CD4-positive, alpha-beta T cell treated with Interleukin-4 for 1 hour (primary cell): Measurements from ENCODE around the gene DIS3L.
"Not testable (repeated sequence)": the region's sequence is repeated elsewhere in the genome, so short reads cannot be mapped to it uniquely, and the experiment has no call there.

ENCODE experiments used
- DNase-seq, 2 donors: peaks; one replicate each; pipeline ENCODE4 v3.0.0-alpha.2; 2020 to 2022

DIS3L gene

DNA sequence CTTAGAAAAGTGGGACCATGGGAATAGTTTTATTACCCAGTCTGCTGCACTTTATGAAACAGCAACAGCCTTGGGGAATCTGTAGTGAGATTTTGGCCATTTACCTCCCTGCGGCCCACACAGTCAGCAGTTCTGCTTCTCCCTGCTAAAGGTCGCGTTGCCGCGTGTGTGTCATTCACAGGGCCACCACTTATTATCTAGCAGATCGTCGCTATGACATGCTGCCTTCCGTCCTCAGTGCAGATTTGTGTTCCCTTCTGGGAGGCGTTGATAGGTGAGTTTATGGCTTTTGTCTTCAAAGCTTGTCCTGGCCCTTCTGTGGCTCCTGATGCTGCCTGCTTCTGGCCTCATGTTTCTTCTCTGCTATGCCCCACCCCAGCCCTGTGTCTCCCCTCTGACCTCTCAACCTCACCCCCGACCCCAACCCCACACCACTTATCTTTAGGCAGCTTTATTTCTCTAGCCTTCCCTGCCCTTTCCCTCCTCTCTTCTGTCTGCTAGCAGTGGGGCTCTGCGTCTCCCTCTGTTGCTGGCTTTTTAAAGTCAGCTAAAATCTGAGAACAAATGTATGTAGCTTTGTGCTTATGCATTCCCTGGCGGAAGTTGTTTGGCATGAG is 30.1 kb downstream of the DIS3L start:
- no peak for DNase-seq

DNA sequence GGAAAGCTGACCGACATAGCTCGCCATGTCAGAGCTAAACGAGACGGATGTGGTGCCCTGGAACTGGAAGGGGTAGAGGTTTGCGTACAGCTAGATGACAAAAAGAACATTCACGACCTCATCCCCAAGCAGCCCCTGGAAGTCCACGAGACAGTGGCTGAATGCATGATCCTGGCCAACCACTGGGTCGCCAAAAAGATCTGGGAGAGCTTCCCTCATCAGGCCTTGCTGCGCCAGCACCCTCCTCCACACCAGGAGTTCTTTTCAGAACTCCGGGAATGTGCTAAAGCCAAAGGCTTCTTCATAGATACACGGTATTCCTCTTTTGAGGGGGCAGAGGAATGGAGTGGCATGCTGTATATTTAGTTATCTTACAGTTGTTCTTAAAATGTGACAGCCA is 32.7 kb downstream of the DIS3L start:
- DNase-seq, result no peak

DNA sequence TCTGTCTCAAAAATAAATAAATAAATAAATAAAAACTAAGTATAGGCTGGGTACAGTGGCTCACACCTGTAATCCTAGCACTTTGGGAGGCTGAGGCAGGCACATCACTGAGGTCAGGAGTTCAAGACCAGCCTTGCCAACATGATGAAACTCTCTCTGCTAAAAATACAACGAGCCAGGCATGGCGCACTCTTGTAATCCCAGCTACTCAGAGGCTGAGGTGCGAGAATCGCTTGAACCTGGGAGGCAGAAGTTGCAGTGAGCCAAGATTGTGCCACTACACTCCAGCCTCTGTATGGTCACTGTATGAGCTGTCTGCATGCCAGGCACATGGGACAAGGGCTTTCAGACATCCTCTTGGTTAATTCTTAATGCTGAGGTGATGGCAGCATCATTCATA is 34.4 kb downstream of the DIS3L start:
- DNase-seq, result no peak

DNA sequence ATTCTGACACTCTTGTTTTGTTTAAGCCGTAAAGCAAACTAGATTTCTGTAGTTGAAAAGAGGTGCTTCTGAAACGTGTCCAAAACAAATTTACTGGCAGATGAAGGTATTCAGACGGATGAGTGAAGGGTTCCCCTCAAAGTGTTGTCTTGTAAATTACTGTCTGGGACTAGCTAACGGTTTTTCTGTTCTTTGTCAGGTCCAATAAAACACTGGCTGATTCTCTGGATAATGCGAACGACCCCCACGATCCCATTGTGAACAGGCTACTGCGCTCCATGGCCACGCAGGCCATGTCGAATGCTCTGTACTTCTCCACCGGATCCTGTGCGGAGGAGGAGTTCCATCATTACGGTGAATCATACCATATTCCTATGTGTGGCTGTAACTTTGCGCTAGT is 35.4 kb downstream of the DIS3L start:
- DNase-seq, result no peak

DNA sequence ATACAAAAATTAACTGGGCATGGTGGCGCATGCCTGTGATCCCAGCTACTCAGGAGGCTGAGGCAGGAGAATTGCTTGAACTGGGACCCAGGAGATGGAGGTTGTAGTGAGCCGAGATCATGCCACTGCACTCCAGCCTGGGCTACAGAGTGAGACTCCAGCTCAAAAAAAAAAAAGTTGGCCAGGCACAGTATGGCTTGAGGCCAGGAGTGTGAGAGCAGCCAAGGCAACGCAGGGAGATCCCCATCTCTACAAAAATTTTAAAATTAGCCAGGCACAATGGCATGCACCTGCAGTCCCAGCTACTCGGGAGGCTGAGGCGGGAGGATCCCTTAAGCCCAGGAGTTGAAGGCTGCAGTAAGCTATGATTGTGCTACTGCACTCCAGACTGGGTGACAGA is 55.2 kb downstream of the DIS3L start:
- DNase-seq, result not testable (repeated sequence)

DNA sequence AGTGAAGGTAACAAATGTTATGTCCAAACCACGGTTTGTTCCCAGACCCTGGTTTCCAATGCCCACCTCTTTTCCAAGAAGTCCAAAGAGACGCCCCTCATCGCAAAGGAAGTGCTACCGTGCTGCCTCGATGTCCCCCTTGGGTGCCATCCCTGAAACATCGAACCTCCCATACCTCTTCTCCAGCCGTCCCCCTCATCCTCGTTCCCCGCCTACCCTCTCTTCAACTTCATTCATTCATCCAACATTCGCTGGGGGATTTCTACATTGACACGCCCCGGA is 62.6 kb downstream of the DIS3L start:
- DNase-seq, result no peak

DNA sequence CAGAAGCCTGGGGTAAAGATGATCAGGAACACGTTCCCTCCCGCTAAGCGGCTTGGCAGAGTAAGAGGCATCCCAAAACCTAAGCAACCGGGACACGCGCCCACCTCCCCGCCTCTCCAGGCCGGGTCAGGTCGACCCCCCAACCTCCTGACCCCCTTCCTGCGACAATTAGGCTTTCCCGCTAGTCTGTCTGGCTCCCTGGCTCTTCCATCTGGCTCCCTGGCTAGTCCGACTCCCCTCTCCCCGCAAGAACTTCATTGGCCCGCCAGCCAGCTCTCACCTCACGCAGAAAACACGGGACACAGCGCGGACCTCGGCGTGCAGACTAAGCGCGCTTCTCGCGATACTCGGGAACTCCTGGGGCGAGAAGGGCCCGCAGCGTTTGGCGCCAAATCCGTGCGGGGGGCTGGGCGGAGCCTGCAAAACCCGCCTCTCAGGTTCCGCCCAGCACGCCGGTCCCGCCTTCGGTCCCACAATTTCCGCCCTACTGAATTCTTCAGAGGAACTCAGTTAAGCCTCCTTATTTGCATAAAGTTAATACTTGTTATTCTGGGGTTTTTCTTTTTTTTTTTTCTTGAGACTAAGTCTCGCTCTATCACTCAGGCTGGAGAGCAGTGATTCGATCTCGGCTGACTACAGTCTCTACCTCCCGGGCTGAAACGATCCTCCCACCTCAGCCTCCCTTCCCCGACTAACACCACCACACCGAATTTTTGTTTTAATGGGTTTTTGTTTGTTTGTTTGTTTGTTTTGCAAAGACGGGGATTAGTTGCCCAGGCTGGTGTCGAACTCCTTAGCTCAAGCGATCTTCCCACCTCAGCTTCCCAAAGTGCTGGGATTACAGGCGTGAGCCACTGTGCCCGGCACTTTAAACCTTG is 63.2 kb downstream of the DIS3L start, which contains the start of gene TIPIN:
Gene TIPIN, minus strand, starts transcription at position 327 of the 878 bp plus-strand sequence. CDS start 3,738 bp downstream, outside the sequence.
- DNase-seq, result peak; percentile 97 to 98

DNA sequence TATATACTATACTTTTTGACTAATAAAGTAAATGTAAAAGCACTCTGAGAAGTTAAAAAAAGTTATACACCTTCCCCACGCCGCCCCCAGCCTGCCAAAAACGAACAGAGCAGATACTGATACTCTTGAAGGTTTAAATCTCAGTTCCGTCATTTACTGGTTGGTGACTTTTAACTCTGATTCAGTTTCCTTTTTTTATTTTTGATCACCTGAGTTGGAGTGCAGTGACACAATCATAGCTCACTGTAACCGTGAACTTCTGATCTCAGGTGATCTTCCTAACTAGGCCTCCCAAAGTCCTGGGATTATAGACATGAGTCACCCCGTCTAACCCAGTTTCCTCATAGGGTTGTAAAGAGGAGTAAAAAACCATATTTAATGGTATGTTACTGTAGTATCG is 66.4 kb downstream of the DIS3L start:
- DNase-seq, result no peak

DNA sequence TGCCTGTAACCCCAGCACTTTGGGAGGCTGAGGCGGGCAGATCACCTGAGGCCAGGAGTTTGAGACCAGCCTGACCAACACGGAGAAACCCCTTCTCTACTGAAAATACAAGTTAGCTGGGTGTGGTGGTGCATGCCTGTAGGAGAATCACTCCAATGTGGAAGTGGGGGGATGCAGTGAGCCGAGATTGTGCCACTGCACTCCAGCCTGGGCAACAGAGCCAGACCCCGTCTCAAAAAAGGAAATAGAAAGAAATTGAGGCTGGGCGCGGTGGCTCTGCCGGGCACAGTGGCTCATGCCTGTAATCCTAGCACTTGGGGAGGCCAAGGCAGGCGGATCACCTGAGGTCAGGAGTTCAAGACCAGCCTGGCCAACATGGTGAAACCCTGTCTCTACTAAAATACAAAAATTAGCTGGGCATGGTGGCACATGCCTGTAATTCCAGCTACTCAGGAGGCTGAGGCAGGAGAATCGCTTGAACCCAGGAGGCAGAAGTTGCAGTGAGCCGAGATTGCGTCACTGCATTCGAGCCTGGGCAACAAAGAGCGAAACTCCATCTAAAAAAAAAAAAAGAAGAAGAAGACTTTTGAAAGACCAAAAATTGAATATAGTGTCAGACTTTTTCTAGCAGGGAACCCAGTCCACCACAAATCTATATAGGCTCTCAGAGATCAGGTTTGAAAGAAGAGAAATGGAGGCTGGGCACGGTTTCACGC is 68.5 kb downstream of the DIS3L start:
- not testable (repeated sequence) for DNase-seq

DNA sequence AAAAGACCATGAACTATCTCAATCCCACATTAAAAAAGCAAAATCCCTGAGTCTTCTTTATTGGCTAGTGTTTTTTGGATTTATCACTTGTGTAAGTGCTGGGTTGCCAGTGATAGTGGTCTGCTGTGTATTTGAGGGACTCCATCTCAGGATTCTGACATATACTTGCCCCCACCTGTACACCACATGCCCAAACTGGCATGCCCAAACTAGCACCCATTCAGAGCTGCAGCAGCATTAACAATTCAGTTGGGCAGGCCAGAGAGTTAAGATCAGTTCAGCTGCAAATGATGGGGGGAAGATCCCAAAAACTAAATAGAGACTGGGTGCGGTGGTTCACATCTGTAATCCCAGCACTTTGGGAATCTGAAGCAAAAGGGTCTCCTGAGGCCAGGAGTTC is 69.4 kb downstream of the DIS3L start:
- no peak for DNase-seq

DNA sequence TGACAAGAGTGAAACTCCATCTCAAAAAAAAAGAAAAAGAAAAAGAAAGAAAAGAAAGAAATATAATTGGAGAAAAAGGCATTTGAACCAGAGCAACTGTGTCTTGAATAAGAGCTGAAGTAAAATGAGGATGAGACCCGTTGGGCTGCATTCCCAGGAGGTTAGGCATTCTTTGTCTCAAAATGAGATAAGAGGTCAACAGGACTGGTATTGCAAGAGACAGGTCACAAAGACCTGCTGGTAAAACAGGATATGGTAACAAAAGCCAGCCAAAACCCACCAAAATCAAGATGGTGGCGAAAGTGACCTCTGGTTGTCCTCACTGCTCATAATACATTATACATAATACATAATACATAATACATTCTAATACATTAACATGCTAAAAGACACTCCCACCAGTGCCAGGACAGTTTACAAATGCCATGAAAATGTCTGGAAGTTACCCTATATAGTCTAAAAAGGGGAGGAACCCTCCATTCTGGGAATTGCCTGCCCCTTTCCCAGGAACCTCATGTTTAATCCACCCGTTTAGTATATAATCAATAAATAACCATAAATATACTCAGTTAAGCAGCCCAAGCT is 71.7 kb downstream of the DIS3L start:
- DNase-seq, result no peak

DNA sequence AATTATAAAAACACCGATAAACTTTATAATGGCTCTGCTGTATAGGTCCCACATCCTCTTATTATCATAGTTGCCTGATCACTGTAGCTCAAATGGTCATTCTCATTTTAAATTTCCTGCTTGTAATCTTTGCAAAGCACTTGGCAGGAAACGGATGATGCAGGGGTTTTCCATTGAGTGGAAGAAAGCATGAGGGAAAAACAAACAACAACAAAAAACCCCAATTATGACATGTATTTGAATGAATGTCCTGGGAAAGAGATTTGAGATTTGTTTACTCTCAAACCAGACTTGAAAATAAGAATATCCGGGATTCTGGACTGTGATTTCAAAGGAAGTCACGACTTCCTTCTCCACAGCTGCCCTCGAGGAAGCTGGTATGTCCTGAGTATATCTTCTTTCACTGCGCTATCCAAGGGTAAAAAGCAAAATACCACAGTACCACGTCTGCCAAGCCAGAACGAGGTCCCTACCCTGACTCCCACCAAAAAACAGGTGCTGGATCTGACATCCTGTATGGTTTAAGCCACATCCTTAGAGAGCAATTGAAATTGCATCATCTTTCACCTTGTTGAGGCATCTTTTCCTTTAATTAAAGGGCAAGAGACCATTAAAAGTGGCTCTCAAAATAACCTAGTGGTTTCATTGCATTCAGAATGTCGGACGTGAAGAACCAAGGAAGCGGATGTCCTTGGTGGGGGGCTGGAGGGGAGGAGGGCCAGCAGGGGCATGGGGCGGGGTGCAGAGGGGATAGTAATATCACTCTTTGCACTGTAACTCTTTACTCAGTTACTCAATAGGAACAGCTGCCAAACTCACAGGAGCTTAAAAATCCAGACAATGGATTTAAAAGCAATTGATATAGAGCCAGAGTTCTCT is 76.6 kb downstream of the DIS3L start:
- DNase-seq, result peak in 1 of 2 donors; percentile 38

DNA sequence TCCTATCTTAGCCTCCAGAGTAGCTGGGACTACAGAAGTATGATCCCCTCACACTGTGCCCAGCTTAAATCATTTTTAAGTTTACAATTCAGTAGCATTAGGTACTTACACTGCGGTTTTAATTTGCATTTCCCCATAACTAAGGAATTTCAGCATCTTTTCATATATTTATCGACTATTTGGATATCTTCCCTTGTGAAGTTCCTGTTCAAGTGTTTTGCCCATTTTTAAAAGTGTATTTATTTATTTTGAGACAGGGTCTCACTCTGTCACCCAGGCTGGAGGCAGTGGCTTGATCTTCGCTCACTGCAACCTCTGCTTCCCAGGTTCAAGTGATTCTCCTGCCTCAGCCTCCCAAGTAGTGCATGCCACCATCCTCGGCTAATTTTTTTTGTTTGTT is 80.8 kb downstream of the DIS3L start:
- DNase-seq, result no peak

DNA sequence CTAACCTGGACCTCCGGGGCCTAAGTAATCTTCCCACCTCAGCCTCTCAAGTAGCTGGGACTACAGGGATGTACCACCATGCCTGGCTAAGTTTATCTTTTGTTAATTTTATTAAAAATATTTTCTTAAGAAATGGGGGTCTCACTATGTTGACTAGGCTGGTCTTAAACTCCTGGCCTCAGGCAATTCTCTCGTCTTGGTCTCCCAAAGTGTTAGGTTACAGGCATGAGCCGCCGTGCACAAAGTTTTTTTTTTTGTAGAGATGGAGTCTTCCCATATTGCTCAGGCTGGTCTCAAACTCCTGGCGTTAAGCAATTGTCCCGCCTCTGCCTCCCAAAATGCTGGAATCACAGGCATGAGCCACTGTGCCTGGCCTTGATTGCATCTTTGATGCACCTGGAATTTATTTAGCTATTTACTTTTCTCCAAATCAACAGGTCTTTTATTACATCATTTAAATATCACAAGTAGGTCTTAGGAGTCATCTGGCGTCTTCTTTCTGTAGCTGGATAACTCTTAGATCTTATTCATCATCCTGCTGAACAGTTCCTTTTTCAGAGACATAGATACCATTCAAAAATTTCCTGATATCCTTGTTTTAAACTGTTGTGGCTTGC is 85.6 kb downstream of the DIS3L start:
- DNase-seq, result no peak

DNA sequence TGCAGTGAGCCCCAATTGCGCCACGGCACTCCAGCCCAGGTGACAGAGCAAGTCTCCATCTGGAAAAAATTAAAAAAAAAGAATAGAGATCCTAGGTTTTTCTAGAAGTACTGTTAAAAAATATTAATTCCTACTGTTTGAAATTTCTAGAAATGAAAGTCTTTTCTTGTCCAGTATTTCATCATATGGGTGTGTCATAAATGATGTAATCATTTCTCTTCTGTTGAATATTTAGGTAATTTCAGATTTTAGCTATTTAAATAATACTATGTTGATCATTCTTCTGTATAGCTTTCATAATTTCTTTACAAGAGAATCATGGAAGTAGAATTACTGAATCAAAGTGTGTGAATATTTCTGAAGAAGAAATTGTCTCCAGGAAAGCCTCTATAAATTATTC is 88.0 kb downstream of the DIS3L start:
- not testable (repeated sequence) for DNase-seq
